ENCODE data around the gene MAN1A2.
"Not testable (repeated sequence)": the region's sequence is repeated elsewhere in the genome, so short reads cannot be mapped to it uniquely, and the experiment has no call there.

MAN1A2 gene

DNA sequence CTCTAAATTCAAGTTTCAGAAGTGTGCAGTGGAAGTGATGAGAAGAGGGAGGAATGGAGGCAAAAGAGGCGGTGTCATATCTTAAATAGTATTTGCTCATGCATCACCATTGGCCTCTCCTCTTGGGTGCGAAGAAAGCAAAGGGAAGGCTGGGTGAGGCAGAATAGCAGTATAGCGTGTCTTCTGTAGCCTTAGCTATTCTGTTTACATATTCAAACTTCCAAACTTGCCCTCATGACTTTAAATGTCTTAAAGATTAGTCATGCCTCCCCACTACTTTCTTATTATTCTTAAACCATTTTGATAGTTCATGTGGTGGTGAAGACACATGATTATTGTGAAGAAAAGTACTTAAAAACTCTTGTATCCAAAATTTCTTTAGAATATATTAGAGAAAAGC lies 134.0 kb downstream of the MAN1A2 start:
- no peak for DNase-seq

DNA sequence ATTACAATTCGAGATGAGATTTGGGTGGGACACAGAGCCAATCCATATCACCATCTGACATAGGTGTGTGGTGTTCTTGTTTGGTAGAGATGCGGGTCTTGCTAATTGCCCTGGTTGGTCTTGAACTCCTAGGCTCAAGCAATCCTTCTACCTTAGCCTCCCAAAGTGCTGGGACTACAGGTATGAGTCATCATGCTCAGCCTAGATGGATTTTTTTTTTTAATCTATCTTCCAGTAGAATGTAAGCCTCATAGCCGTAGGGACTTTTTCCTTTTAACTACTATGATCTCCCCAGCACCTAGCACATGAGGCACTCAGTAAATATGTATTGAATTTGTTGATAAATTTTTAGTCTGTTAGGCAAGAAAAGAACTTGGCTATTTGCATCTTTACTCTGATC lies 144.0 kb downstream of the MAN1A2 start:
- DNase-seq: no peak

DNA sequence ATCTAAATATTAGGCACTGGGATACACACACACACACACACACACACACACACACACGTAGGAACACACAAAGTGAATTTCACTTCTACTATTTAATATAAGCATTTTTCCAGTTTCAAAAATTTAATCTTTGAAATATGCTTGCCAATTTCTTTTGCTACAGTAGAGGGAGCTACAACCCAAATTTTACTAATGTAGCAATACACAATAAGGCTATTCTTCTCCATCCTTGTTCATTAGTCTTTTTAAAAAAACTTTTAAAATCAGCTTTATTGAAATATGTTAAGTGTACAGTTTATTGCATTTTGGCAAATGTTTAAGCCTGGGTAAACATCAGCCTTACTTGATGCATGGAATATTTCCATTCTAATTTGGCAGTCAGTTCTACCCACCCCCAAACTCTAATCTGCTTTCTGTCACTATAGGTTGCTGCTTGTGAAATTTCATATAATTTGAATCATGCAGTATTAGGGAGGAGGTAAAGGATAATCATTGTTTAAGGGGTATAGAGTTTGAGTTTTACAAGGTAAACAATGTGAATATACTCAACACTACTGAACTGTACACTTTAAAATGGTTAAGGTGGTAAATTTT lies 145.6 kb downstream of the MAN1A2 start:
- no peak for DNase-seq

DNA sequence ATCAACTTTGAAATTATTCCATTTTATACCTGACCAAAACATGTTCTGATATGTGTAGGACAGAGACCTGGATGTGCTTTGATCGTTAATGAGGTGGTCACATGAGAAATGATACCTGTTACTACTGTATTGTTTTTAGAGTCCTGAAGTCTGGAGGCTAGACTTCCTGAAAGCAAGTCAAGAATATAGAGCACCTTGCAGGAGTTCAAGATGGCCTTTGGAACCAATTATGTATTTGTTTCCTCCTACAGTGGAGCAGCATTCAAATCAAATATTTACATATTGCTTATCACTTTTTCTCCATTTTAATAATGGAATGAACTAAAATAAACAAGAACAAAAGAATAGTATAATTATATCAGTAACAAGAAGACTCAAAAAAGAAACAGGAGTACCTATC lies 155.9 kb downstream of the MAN1A2 start:
- DNase-seq: no peak

DNA sequence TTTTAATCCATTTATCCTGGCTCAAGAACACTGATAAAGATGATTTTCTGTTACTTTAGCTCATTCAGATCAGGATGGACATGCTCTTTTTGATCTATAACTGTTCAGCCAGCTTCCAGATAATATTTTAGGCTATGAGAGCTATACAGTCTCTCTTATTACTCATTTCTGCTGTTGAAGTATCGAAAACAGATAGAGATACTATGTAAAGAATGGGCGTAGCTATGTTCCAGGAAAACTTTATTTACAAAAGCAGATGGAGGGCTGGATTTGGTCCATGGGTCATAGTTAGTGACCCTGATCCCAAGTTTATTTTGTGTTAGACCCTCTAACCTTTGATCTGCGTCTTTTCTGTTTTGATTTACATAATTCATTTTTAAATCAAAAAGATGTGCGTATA lies 159.8 kb downstream of the MAN1A2 start:
- DNase-seq: no peak

DNA sequence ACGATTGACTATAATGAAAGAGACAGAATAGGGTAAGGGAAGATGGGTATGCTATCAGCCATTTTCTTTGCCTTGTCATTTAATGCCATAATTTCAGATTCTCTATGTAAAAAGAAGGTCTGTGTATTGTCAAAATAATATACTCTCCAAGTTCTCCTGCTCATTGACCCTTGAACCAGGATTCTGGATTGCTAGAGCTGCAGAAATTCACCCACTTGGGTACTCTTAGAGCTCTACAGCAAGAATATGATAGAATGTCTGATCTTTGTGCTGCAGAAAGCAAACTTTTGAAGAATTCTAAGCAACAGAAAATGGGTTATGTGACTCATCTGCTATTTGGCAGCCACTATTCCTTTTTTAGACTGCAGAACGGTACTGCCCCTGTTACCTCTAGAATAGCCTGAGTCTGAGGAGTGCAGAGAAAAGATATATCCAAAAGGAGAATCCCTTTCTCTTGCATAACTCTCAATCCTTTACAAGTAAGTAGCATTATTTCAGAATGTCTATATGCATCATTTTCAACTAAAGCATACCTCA lies 160.4 kb downstream of the MAN1A2 start:
- no peak for DNase-seq

DNA sequence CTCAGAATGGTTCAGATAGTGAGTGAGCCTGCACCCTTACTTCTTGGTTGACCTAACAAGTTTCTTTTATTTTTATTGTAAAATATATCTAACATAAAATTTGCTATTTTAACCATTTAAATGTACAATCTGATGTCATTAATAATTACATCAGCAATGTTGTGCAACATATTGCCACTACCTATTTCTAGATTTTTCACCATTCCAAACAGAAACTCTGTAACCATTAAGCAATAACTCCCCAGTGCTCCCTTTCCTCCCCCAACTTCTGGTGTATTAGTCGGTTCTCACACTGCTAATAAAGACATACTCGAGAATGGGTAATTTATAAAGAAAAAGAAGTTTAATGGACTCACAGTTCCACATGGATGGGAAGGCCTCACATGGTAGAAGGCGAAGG lies 162.4 kb downstream of the MAN1A2 start:
- DNase-seq: no peak

DNA sequence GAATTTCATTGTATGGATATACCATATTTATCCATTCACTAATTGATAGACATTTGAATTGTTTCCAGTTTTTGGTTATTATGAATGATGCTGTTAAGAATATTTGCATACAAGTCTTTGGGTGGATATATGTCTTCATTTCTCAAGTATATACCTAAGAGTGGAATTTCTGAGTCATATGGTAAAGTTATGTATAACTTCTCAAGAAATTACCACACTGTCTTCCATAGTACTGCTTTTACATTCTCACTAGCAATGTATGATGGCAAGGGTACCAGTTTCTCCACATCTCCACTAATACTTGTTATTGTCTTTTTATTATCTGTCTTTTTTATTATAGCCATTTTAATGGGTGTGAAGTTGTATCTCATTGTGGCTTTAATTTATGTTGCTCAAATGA lies 164.0 kb downstream of the MAN1A2 start:
- DNase-seq: no peak

DNA sequence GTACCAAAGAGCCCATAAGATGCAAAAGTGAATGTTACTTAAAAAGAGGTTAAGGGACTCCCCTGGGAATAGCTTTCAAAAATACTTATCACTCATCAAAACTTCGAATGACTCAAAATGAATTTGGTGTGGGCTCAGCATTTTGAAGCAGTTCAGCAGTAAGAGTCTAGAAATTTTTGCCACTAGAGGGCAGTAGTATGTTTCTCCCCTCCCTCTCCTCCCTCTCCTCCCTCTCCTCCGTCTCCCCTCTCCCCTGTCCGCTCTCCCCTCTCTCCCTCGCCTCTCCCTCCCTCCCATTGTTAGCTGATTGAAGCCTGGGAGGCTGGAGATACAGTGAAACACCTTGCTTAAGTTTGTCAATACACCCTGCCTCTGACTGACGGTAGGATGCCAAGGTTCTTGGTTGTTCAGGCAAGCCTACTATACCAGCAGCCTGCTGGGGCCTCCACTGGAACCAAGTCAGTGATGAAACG lies 167.8 kb downstream of the MAN1A2 start:
- DNase-seq: peak; percentile 27

DNA sequence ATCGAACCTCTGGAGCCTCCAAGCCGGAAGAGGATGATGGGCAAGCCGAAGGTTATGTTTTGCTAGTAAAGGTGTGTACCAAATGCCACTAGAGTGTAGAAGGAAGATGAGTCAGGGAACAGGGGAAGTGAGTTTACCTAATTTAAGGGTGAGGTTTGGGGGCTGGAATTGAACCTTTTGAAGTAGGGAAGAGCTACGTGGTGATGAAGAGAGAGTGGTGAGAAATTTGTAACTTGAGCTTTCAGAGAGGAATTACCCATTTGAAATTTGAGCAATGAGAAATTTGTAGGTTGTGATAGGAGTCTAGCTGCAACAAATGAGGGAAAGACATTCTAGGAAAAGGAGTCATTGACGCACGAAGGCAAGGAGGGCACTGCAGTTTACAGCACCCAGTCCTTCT lies 168.6 kb downstream of the MAN1A2 start:
- DNase-seq: no peak

DNA sequence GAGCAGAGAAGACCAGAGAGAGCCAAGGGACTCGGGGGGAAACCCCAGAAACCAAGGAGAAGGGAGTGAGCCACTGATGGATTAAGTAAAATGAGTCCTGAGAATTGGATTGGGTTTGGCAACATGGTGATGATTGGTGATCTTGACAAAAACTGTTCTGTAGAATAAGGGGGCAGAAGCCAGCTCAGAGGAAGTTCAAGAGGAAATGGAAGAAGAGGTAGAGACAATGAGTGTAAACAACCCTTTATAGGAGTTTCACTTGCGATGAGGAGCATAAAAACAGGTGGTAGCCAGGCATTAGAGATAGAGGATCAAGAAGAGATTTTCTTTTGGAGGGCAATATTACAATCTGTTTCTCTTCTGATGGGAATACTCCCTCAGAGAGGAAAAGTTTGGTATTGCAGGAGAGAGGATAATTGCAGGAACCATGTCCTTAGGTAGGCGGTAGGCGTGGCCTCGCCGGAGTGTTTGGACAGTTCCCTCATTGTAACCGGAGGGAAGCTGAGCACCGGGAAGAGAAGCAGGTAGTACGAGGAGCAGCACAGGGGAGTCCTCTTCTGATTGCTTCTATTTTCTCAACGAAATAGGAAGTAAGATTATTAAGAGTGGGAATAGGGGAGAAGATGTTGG lies 170.2 kb downstream of the MAN1A2 start:
- no peak for DNase-seq

DNA sequence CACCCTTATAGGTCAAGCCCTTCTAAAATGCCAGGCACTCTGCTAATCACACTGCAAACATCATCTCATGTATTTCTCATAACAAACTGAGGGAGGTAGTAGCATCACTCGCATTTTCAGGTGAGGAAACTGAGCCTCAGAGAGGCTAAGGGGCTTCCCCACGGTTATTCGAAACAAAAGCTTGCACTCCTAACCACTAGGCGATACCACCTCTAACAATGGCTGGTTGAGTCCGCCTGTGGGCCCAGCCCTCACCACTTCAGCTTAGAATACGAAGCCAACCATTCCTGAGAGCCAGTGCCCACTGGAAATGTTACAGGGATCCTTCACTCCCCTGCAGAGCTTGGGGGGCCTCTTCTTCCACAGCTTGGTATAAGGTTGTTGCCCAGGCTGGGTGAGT lies 173.3 kb downstream of the MAN1A2 start:
- peak; percentile 18 for DNase-seq

DNA sequence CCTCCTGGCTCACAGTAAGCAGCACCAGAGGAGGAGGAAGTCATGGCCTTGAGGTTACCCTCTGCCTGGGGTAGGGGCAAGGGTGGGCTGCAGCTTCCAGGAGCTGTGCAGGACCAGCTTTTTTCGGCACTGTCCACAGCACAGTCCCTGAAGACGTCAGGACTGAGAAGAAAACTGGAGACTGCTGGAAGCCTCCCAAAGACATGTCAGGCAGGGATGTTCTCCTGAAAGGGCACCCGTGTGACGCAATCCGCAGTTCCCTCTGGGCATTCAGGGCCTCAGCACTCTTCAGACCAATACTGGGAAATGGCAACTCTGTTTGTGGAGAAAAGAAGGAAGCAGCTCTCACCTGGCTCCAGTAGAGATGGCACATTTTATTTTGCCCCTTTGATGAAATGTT lies 173.8 kb downstream of the MAN1A2 start:
- no peak for DNase-seq

DNA sequence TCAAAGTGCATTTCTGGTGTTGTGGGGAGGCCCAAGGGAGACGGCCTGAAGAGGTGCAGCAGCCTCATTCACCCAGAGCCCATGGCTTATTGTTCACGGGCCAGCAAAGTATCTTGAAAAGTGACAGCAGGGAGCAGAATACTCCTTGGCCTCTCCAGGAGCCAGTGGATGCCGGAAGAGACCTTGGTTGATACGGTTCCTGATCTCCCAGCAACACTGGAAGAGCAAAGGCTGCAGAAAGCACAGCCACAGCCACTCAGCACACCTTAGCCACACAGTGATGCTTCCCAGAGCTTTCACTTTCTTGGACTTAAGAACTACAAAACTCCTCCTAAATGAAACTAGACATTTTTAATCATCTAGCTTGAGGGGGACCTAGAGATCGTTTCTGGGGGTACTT lies 174.3 kb downstream of the MAN1A2 start:
- DNase-seq: no peak

DNA sequence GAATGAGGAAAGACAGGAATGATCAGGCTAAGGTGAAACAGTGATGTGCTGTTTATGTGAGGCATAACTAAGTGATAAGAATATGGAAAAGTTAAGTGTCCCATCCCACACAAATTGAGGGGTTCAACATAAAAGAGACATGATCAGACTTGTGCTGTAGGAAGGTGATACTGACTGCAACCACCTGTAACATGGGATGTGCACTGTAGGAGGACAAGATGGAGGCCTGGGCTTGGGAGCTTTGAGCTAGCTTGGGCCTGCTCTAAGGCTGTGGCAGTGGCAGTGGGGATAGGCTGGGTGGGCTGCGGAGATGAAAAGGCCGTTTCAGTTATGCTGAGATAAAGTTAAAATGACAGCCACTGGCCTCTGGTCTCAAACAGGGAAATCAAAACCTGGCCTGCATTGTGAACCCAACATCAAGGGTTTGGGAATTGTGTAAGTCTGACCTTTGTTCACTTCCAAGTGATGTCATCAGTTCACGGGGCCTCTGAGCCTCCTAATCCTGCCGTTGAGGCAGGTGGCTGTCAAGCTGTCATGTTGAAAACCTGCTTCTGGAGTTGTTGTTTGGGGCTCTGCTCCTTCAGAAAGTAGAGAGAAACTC lies 177.4 kb downstream of the MAN1A2 start:
- DNase-seq: no peak

DNA sequence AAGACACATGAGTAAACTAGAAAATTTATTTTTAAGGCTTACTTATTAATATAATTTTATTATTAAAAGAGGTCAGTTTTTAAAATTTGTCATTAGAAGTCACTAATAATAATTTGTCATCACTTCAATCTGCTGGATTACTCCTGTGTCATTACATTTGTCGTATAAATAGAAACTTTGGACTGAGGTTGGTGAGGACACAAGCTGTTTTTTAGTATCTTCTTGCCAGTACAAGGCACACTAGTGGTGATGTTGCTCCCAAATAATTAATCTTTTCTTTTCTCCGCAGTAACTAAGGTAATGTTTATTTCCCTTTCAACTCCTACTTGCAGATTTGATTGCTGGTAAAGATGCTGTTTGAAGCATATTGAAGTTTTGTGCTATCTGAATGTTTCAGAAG lies 179.2 kb downstream of the MAN1A2 start:
- no peak for DNase-seq

DNA sequence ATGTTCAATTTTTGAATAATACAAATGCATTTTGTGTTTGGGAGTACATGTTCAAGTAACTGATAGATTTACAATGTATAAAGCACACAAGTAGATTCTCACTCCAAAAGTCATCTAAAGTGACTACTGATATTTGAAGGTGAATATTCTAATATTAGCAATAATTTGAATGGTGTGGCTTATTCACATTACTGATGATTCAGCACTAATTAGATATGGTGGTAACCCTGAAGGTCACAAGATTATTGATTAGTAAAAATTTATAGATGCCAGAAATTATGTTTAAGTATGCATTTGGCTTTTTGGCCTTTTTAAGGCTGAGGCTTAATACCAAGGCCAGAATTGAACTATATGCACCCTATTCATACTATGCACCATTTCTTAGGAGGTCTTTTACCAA lies 186.2 kb downstream of the MAN1A2 start:
- DNase-seq: no peak

DNA sequence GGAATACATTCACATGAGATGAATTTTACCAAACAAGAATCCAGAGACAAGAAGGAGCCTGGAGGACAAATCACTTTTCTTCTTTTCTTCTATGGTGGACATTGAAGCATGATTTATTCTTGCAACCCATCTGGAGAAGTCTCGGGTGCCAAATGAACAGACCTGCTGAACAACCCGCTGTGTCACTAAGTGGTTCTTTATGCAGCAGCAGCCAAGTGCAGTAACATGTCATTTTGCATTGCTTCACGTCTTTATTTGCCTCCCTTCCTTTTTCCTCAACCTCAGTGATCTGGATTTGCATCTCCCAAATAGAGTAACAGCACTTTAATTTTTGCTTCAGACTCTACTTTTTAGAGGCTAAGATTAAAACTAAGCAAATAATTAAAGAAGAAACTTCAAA lies 188.6 kb downstream of the MAN1A2 start:
- no peak for DNase-seq

DNA sequence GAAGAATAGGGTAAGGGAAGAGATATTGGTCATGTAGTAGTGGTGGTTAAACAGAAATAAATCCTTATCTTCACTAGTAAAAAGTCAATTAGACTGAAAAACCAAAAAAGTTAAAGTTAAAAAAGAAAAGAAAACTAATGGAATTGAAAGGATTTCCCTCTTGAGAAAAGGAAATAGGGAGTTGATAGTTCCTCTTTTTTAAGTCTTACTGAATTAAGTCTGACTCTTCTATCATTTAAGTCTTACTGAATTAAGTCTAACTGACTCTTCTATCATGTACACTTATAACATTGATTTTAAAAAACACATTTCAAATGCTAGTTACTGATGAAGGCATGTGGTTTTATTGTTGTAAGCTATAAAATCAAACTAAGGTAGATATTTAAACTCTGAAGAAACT lies 189.1 kb downstream of the MAN1A2 start:
- DNase-seq: no peak

DNA sequence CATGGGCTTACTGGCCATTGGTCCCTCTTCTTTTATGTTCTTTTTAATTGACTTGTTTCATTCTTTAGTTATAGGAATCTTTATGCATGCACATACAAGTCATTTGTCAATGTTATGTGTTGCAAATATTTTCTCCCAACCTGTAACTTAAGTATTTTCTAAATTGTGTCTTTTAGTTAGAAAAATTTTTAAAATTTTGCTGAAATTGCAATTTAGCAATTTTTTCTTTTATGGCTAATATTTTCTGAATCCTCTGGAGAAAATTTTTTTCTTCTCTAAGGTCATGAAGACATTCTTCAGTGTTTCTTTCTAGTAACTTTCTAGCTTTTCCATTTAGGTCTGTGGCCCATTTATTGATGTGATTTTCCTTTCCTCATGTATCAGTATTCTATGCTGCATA lies 189.7 kb downstream of the MAN1A2 start:
- no peak for DNase-seq

DNA sequence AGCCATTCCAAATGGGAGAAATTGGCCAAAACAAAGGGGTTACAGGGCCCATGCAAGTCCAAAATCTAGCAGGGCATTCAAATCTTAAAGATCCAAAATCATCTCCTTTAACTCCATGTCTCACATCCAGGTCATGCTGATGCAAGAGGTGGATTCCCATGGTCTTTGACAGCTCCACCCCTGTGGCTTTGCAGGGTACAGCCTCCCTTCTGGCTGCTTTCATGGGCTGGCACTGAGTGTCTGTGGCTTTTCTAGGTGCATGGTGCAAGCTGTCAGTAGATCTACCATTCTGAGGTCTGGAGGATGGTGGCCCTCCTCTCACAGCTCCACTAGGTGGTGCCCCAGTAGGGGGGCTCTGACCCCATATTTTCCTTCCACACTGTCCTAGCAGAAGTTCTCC lies 191.2 kb downstream of the MAN1A2 start:
- not testable (repeated sequence) for DNase-seq

DNA sequence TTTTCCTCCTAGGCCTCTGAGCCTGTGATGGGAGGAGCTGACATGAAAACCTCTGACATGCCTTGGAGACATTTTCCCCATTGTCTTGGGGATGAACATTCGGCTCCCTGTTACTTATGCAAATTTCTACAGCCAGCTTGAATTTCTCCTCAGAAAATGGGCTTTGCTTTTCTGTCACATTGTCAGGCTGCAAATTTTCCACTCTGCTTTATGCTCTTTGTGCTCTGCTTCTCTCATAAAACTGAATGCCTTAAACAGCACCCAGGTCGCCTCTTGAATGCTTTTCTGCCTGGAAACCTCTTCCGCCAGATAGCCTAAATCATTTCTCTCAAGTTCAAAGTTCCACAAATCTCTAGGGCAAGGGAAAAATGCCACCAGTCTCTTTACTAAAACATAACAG lies 191.9 kb downstream of the MAN1A2 start:
- DNase-seq: no peak

DNA sequence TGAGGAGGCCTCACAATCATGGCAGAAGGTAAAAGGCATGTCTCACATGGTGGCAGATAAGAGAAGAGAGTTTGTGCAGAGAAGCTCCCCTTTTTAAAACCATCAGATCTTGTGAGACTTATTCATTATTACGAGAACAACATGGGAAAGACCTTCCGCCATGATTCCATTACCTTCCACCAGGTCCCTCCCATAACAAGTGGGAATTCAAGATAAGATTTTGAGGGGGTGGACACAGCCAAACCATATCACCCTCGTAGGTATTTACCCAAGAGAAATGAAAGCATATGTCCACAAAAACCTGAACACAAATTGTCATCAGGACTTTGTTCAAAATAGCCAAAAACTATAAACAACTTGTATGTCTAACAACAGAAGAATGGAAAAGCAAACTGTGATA lies 192.7 kb downstream of the MAN1A2 start:
- DNase-seq: no peak

DNA sequence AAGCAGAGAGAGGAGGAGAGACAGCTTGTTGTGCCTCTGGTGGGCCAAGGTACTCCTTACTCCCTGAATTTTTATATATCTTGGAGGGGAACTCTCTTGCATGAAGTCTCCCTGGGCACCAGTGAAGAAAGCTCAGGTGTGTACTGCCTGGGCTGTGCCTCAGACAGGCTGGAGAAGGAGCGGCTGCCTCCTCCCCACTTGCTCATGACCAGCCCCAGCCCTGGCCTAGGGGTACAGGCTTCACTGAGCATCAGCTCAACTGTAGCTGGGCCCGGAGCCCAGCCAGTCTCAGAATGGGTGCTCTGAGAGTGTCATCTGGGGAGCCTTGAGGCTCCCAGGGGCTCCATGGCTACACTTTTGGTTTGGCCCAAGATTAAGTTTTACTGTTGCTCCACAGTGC lies 193.8 kb downstream of the MAN1A2 start:
- DNase-seq: no peak

DNA sequence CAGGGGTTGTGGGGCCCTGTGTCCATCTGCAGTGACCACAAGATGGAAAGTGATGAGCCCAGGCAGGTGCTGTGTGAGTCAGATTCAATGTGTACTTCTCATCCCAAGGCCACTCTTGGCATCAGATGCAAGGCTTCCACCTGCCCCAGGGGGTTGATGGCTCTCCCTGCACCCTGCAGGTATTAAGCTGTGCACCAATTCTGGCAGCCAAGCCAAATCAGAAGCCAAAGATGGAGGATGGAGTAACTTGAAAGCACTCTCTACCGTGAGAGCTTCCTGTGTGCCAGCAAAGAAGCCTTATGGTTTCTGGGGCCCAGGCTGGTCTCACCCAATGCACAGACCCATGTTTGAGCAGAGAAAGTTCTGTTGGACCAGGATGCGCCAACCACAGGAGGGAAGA lies 194.3 kb downstream of the MAN1A2 start:
- no peak for DNase-seq
